Lower leg skin (tissue), 4 donors: ENCODE data around the gene CD37. TPM values are rescaled to one million over a fixed set of nuclear protein-coding genes. Genes with fewer than 3 reads are reported as not detected.

Source experiments
- DNase-seq, 2 donors: peaks; one replicate each; pipeline ENCODE4 v3.0.0-alpha.2; 2019; ENCODE audit warnings: low spot score in 2 of 2
- H3K4me3 ChIP-seq: fragments of 200-600 bp; sonication (generic); 2 replicates; pipeline ENCODE4 v1.5.1; 2017; ENCODE audit warnings: mild to moderate bottlenecking, low read depth; ENCODE audit not compliant: poor library complexity, severe bottlenecking
- POLR2A ChIP-seq, 2 donors: fragments of 450-650 bp; IDR thresholded peaks; one replicate each; pipeline ENCODE4 v1.6.1; 2016 to 2017; ENCODE audit warnings: antibody characterized with exemption in 2 of 2, mild to moderate bottlenecking in 1 of 2, moderate library complexity in 1 of 2
- WGBS, 2 donors: methylation state at CpG; one replicate each; pipeline ENCODE4 v1.1.5; 2018; 5-methylcytosine and 5-hydroxymethylcytosine counted together
- intact Hi-C: fragments of 100-400 bp; cut with DNase I; formaldehyde crosslinking; loops from one replicate; pipeline ENCODE4 v1.15.0; 2023; ENCODE audit warnings: low total_unique reads
- total RNA-seq, 4 donors: library from RNA; depleted of rRNA; stranded (reverse); fragments of >200 nt; gene quantifications; one replicate each; pipeline ENCODE4 v1.1.0, GENCODE V29; 2016
- TF ChIP-seq, protein P1 (sequence below), 3 donors: fragments of 450-650 bp; IDR thresholded peaks; one replicate each; pipeline ENCODE4 v1.5.1; 2016; ENCODE audit warnings: antibody characterized with exemption in 3 of 3, mild to moderate bottlenecking in 3 of 3, moderate library complexity in 2 of 3

CD37 gene
- total RNA-seq, 4 donors from 2014 or later, result 2.6 to 8.5 (median 5.9) TPM

DNA sequence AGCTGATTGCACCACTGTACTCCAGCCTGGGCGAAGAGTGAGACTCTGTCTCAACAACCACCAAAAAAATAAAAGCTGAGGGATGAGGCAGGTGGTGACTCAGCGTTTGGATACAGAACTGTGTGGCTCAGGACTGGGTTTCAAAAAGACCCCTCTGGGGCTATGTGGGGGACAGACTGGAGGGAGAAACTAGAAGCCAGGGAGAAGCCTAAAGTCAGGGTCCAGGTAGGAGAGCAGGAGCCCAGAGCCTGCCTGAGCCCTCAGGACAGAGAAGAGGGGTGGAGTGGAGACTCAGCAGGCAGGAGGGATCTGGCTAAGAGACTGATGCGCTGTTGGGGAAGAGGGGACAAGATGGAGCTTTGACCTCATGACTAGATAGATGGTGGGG is 1.8 kb upstream of the CD37 start:
- intact Hi-C loops, result no loop called here
- no peak for DNase-seq
- no peak for TF ChIP-seq POLR2A (IDR thresholded peaks at IDR 0.05)
- TF ChIP-seq, protein P1, sequence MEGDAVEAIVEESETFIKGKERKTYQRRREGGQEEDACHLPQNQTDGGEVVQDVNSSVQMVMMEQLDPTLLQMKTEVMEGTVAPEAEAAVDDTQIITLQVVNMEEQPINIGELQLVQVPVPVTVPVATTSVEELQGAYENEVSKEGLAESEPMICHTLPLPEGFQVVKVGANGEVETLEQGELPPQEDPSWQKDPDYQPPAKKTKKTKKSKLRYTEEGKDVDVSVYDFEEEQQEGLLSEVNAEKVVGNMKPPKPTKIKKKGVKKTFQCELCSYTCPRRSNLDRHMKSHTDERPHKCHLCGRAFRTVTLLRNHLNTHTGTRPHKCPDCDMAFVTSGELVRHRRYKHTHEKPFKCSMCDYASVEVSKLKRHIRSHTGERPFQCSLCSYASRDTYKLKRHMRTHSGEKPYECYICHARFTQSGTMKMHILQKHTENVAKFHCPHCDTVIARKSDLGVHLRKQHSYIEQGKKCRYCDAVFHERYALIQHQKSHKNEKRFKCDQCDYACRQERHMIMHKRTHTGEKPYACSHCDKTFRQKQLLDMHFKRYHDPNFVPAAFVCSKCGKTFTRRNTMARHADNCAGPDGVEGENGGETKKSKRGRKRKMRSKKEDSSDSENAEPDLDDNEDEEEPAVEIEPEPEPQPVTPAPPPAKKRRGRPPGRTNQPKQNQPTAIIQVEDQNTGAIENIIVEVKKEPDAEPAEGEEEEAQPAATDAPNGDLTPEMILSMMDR (IDR thresholded peaks at IDR 0.05), result no peak
- no peak overlapping the region for H3K4me3 ChIP-seq
- 66 to 70% methylated on average over 3 of the region's 3 CpGs for WGBS, 2 donors

- 49 to 55% methylated on average over 2 to 8 of the region's 8 CpGs for WGBS, 2 donors
- TF ChIP-seq, protein P1 (IDR thresholded peaks at IDR 0.05), result no peak
- TF ChIP-seq POLR2A (IDR thresholded peaks at IDR 0.05), result no peak
- intact Hi-C loops, result no loop called here
- DNase-seq, result peak in 1 of 2 donors; percentile 83
- H3K4me3 ChIP-seq, result no peak overlapping the region
Measured at GRCh38 chr19:49333811-49334288, 1.4 kb upstream of the CD37 start.

DNA sequence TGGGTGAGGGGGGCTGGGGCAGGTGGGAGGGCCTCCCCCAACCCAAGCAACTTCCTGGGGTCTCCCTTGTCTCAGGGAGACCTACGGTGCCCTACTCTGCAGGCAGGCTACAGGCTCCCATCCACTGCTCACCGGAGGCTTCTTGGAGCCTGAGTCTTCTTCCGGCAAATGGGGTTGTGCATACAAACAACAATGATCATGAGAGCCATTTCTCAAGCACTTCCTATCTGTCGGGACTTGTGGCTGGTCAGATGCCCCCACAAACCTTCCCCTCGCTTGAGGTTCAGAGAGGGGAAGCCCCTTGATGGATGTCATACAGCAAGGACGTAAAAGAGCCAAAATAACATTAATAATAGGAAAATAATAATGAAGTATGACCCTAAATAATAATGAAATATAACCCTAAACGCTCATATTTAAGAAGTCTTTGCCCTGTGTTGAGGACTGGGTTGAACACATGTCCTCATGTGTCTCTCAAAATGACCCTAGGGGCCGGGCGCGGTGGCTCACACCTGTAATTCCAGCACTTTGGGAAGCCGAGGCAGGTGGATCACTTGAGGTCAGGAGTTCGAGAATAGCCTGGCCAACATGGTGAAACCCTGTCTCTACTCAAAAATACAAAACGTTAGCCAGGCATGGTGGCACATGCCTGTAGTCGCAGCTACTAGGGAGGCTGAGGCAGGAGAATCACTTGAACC is 727 bp downstream of the CD37 start:
- DNase-seq, result peak in 1 of 2 donors; percentile 82
- TF ChIP-seq, protein P1 (IDR thresholded peaks at IDR 0.05), result no peak
- no peak for TF ChIP-seq POLR2A (IDR thresholded peaks at IDR 0.05)
- 79 to 83% methylated on average over 14 of the region's 14 CpGs for WGBS, 2 donors
- intact Hi-C loops, result no loop called here
- H3K4me3 ChIP-seq, result peak overlapping the region; percentile 3

DNA sequence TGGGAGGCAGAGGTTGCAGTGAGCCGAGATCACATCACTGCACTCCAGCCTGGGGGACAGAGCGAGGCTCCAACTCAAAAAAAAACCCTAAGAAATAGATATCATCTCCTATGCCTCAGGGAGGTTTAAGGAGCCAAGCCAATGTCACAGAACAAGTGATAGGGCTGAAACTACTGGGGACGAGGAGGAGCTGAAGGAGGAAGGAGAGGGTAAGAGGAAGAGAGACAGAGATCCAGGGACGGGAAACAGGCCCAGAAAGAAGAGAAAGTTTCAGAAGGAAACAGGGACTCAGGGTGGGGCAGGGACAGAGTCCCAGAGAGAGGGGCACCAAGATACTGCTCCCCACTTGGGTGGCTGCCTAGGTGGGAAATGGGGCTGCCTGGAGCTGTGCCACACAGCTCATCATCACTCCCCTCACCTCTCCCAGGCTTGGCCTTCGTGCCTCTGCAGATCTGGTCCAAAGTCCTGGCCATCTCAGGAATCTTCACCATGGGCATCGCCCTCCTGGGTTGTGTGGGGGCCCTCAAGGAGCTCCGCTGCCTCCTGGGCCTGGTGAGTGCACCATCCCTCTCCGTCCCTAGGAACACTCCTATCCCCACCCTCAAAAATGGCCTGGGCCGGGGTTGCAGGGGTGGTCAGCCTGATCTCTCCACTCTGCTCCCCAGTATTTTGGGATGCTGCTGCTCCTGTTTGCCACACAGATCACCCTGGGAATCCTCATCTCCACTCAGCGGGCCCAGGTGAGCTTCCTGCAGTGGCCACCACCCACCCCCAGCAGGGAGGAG is 1.5 kb downstream of the CD37 start:
- 83 to 91% methylated on average over 10 of the region's 10 CpGs for WGBS, 2 donors
- intact Hi-C loops, result no loop called here
- peak in 1 of 2 donors; percentile 83 for DNase-seq
- H3K4me3 ChIP-seq, result no peak overlapping the region
- no peak for TF ChIP-seq POLR2A (IDR thresholded peaks at IDR 0.05)
- TF ChIP-seq, protein P1 (IDR thresholded peaks at IDR 0.05), result no peak

GRCh38 chr19:49337267-49338022 is 2.2 kb downstream of the CD37 start:
- TF ChIP-seq, protein P1 (IDR thresholded peaks at IDR 0.05), result no peak
- no peak for TF ChIP-seq POLR2A (IDR thresholded peaks at IDR 0.05)
- intact Hi-C loops, result no loop called here
- no peak overlapping the region for H3K4me3 ChIP-seq
- 70 to 77% methylated on average over 19 of the region's 19 CpGs for WGBS, 2 donors
- no peak for DNase-seq
